Thyroid gland (tissue), 4 donors: ENCODE measurements around the gene DDC.

Experiments
- CTCF ChIP-seq, 6 experiments: fragments of 200-600 bp in 3 of 6; fragments of 450-650 bp in 3 of 6; sonication (generic) in 3 of 6; IDR thresholded peaks; one replicate each; pipeline ENCODE4 v1.5.1; 2016 to 2019; ENCODE audit warnings: antibody characterized with exemption in 6 of 6, mild to moderate bottlenecking in 2 of 6, inconsistent platforms in 1 of 6, moderate library complexity in 1 of 6
- POLR2A ChIP-seq, 2 donors: fragments of 450-650 bp; IDR thresholded peaks; one replicate each; pipeline ENCODE4 v1.6.1; 2017; ENCODE audit warnings: antibody characterized with exemption in 2 of 2, mild to moderate bottlenecking in 2 of 2, moderate library complexity in 1 of 2

GRCh38 chr7:50446542-50446960 is 118.7 kb downstream of the DDC start:
- TF ChIP-seq CTCF (IDR thresholded peaks at IDR 0.05) (no peak), POLR2A (IDR thresholded peaks at IDR 0.05) (no peak)
